Measurements from ENCODE around the gene GPR89B. TPM values are rescaled to one million over a fixed set of nuclear protein-coding genes. Genes with fewer than 3 reads are reported as not detected.
A peak's percentile ranks its signal among the peaks of the same experiment; 100 is the strongest.
"Not testable (repeated sequence)": the region's sequence is repeated elsewhere in the genome, so short reads cannot be mapped to it uniquely, and the experiment has no call there.

The GPR89B gene
- total and polyA plus RNA-seq, 2 donors (not counting 1 experiment from before 2014, with no cell fraction given), result 19.0 to 21.7 TPM

DNA sequence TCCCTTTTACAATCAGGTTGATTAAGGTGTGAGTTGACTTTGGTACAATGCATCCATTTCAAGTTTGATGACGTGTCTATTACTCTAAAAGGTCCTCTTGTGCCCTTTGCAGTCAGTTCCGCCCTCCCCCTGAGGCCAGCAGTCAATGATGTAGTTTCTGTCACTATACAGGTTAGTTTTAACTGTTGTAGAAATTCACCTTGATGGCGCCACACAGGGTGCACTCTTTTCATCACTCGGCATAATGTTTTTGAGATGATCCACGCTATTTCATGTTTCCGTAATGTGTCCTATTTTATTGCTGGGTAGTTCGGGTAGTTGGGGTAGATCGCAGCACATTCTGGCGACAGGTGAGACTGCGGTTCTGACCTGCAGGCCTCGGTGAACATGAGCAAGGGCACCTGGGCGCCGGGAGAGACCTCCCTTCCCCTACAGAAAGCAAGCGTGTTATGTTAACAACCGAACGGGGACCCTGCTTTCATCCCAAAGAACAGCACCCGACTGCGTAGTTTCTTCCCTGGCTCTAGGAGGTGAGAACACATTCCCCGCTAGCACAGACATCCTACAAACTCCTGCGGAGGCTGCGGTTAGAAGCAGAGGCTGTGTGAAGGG is 109.7 kb downstream of the GPR89B start:
- not testable (repeated sequence) for H3K4me1 ChIP-seq (ENCODE audit: control insufficient read depth, extremely low read depth, insufficient read depth, low read length); DNase-seq (ENCODE audit: low read depth in 2 of 2); H2AFZ ChIP-seq (ENCODE audit: low read length); H3K79me2 ChIP-seq (ENCODE audit: control insufficient read depth, insufficient read depth, low read length); H4K20me1 ChIP-seq (ENCODE audit: control insufficient read depth, extremely low read depth, insufficient read depth, low read length); H3K9me3 ChIP-seq (ENCODE audit: control insufficient read depth, insufficient read depth, low read depth, low read length); H3K27me3 ChIP-seq (ENCODE audit: control insufficient read depth, insufficient read depth, low read length); H3K36me3 ChIP-seq (ENCODE audit: control insufficient read depth, insufficient read depth, low read length); H3K9ac ChIP-seq (ENCODE audit: insufficient read depth, low read length); H3K27ac ChIP-seq (ENCODE audit: insufficient read depth, low read length)
- Histone ChIP-seq H3K4me3 (replicated peaks in 1 of 4; ENCODE audit: control extremely low read depth in 1 of 4, insufficient read depth in 1 of 4, low read depth in 3 of 4, low read length in 4 of 4) (peak overlapping the region in 2 of 4 experiments; percentile 55 to 63), H3K4me2 (ENCODE audit: extremely low read depth, insufficient read depth, low read length) (peak overlapping the region; percentile 35)

DNA sequence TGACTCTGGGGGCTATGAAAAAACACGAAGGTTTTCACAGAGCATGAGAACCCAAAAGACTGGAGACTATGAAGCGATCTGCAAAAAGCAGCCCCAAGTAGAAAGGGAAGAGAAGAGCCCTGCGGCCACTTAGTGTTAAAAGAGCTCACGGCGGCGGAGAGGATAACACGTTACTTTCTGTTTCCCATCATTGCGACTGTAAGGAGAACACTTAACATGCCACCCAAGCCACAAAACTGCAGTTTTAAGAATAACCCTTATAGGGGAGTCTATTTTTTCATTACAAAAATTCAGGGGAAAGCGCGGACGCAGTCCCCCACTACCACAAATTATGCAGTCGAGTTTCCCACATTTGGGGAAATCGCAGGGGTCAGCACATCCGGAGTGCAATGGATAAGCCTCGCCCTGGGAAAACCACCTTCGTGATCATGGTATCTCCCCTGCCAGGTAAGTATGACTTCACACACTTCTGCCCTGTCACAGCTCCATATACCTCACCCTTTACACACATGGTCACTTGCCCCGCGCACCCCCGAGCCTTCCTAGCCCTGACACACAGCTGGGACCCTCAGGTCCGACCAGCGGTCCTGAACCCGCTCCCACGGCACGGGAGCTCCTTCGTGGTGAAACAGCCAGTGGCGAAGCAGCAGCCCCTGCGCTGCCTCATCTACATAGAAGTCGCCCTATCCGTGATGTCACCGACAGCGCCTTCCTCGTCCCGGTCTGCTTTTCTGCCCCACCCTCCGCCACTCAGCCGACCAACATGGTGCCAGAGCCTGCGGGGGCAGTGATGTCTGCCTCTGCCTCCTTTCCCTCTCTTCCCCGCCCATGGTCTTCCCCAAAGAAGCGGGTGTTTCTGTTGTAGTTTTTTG is 110.5 kb downstream of the GPR89B start:
- peak; percentile 94 to 97 for DNase-seq (ENCODE audit: low read depth in 2 of 2)
- H3K27ac ChIP-seq (ENCODE audit: insufficient read depth, low read length), result peak overlapping the region; percentile 50
- H3K36me3 ChIP-seq (ENCODE audit: control insufficient read depth, insufficient read depth, low read length); H2AFZ ChIP-seq (ENCODE audit: low read length); H3K4me1 ChIP-seq (ENCODE audit: control insufficient read depth, extremely low read depth, insufficient read depth, low read length); H4K20me1 ChIP-seq (ENCODE audit: control insufficient read depth, extremely low read depth, insufficient read depth, low read length); H3K27me3 ChIP-seq (ENCODE audit: control insufficient read depth, insufficient read depth, low read length); H3K9me3 ChIP-seq (ENCODE audit: control insufficient read depth, insufficient read depth, low read depth, low read length); H3K79me2 ChIP-seq (ENCODE audit: control insufficient read depth, insufficient read depth, low read length): not testable (repeated sequence)
- peak overlapping the region in 2 of 4 experiments; percentile 55 to 63 for H3K4me3 ChIP-seq (replicated peaks in 1 of 4; ENCODE audit: control extremely low read depth in 1 of 4, insufficient read depth in 1 of 4, low read depth in 3 of 4, low read length in 4 of 4)
- peak overlapping the region; percentile 44 for H3K4me2 ChIP-seq (ENCODE audit: extremely low read depth, insufficient read depth, low read length)
- H3K9ac ChIP-seq (ENCODE audit: insufficient read depth, low read length), result peak overlapping the region; percentile 58

Other genes with a start within 250 kb of the GPR89B start
- not detected in 2 replicates for gene GJA5, start 167.8 kb upstream of the GPR89B start, total RNA-seq
- gene GJA5, start 167.8 kb upstream of the GPR89B start, polyA plus RNA-seq, result 0.14 TPM in 1 of 2 replicates, not detected in the other
- gene GJA8, start 25.6 kb upstream of the GPR89B start, total RNA-seq, result not detected in 2 replicates
- gene GJA8, start 25.6 kb upstream of the GPR89B start, polyA plus RNA-seq, result not detected in 2 replicates
- 6.9 and 8.8 TPM in 2 replicates for gene NBPF11, start 223.9 kb downstream of the GPR89B start, total RNA-seq
- gene NBPF11, start 223.9 kb downstream of the GPR89B start, polyA plus RNA-seq, result 4.1 and 5.6 TPM in 2 replicates